Activated effector memory CD4-positive, alpha-beta T cell treated with anti-CD3 and anti-CD28 coated beads, Interleukin-2, amount 50 U/mL, for 16 hours (primary cell): ENCODE data around the gene TCHHL1.

Experiments used
- DNase-seq: peaks from one replicate; pipeline ENCODE4 v3.0.0-alpha.2; 2020

Gene TCHHL1

DNA sequence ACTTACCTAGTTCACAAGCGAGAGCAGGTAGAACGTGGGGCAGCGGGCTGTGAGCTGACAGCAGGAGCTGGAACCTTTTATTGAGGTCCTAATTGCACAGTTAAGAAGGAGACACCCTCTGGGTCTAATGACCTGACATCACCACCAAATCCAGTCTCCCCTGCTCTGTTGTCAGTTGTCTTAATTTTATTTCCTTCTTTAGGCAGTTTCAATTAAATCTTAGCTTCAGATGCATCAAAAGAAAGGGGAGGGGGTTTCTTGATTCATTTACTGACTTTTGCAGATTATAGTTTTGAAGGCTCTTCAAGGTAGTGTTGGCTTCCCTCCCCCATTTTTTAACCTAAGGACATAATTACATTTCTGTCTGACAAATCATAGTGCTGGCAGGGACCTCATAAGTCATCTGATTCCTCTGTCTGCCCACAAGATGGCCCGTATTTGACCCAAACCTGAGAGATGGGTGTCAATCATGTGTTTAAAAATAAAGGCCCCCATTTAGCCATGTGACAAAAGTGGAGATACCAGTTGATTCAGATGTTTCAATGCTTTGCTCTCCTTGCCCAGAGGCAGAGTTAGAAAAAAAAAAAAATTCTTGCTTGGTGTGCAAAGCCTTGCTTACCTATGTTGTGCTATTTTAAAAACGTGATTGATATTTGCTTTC is at the start of gene TCHHL1:
Gene TCHHL1 (minus strand): TSS at position 51 of the 661 bp plus-strand sequence. CDS start 921 bp downstream, outside the sequence.
- DNase-seq = no peak

DNA sequence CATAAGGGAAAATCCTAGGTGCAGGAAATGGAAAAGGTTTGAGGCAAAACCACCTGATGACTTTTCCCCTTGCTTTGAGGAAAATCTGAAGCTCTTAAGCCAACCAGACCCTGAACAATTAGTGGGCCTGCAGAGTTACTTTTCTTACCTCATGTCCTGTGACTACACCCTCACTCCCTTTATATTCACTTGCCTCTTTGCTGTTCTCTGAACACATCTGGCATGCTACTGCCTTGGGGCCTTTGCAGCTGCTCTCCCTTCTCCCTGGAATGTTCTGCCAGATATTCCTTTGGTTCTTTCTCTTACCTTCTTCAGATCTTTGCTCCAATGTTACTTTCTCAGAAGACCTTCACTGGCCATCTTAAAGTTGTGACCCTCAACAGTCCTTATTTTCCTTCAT is 48.4 kb upstream of the TCHHL1 start:
- DNase-seq = no peak

DNA sequence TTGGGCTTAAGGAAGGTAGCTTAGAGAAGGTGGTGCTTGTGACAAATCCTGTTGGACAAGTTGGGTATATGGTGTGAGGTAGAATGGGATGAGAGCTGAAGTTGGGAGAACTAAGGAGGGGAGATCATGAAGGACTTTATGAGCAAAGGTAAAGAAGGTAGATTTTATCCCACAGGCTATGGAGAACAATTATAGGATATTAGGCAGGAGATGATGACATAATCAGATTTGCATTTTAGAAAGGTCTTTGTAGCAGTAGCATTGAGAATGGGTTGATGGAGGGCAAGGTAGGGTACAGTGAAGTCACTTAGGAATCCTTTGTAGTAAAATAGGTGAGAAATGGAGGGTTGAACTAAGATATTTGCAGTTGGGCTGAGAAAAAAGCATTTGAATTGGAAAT is 41.3 kb upstream of the TCHHL1 start:
- DNase-seq = no peak

DNA sequence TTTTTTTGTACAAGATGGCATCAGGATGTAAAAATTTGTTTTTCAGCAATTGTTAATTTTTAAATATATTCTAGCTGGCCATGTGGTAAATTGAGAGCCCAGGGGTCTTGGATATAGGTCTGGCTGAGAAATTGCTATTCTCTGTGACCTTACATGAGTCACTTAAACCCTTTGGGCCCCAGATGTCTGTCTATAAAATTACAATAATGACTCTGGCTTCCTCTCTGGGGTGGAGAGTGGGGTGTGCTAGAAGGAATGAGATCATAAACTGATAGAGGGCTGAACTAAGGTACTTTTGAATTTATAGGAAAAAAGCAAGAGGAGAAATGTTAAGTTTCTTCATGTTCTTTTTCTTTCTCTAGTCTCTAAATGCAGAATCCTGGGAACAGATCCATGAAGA is 38.8 kb upstream of the TCHHL1 start:
- no peak for DNase-seq

DNA sequence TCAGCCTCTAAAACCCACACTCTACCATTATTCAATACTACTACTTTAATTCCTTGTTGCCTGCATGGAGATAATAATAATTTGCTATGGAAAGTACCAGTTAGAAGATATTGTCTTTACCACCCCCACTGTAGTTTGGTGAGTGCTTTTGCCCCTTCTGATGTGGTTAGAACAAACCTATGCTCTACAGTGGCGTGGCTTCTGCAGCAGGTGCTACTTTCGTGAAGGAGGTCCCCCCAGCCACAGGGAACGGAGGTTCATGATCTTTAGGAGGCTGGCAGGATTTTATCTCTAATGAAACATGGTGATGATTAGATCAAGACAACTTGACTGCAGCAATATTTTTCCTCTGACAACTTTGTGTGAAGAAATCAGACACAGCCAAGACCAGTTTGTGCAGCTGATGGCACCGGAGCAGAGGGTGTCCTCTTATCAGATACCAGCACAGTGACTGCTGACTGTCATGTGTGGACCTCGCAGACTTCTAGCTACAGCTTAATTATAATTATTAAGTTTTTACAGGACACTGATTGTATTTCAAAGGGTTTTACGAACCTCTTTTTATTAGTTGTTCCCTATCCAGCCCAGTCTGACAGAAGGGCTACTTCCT is 37.1 kb upstream of the TCHHL1 start:
- no peak for DNase-seq

DNA sequence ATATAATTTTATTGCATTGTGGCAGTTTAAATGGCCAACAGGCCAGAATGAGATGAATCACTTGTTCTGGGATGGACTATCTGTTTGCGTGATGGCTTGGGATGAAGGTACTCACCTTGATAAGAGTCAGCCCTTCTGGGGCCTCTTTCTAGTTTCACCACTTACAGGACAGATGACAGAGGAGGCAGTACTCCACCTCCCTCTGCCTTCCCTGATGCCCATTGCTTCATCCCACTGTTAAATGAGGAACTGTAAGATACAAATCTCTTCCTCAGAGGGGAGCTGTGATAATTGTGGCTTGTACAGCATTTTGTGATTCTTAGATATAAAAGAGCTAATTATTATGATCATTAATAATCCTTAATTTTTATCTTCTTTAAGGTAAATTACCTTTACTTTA is 30.1 kb upstream of the TCHHL1 start:
- DNase-seq = no peak

DNA sequence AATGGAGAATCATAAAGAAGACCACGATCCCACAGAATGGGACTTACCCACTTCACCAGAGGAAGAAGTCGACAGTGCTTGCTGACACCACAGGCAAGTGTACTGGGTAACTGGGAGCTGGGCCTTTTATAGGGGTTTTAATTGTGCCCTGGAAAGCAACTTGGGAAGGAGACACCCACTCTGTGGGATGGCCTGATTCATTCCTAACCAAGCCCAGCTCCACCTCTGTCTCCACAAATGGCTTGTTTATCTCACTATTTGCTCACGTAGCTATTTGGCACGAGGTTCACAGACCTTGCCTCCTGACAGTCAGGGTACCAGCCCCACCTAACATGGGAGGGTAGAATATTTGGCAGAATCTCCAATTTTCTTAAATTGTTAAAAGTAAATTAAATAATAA is 26.5 kb upstream of the TCHHL1 start, which contains the start of gene TCHH:
Gene TCHH (minus strand): TSS at position 101 of the 400 bp plus-strand sequence. CDS start 1,364 bp downstream, outside the sequence.
- DNase-seq = no peak

DNA sequence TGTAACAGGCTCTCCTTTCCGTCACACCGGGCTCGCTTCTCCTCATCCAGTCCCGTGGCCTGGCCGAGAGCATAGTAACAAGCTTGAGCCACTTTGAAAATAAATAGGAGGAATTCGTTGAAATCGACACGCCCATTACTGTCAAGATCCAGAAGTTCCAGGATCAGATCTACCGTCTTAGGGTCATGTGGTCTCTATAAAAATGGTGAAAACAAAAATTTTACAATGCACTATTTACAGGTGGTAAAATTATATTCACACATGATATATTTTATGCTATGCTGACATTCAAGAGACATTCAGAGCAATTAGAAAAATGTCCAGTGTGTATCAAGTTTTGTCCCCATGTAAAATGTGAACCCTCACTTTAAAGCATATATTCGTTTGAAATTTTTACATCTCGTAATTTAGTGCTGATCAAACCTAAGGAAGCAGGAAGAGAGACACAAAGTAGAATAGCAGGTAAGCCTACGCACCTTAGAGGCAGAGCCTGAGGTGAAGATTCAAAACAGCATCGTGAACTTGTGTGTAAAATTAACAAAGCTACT is 24.1 kb upstream of the TCHHL1 start:
- no peak for DNase-seq

DNA sequence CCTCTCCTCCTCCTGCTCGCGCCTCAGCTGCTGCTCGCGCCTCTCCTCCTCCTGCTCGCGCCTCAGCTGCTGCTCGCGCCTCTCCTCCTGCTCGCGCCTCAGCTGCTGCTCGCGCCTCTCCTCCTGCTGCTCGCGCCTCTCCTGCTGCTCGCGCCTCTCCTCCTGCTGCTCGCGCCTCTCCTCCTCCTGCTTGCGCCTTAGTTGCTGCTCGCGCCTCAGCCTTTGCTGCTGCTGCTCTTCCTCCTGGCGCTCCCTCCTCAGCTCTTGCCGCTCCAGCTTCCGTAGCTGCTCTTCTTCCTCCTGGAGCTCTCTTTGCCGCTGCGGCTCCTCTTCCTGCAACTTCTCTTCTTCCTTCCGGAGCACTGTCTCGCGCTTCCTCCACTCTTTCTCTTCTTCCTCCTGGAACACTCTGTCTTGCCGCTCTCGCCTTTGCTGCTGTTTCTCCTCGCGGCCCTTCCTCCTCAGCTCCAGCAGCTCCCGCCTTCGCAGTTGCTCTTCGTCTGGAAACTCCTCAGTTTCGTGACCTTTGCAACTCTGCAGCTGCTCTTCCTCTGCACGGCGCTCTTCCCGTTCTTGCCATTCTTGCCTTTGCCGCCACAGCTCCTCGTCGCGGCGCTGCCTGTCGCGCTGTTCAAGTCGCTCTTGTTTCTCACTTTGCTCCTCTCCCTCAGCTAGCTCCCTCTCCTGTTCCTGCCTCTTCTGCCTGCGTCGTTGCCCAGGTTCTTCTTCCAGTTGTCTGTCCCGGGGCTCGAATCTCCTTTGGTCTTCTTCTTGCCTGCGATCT is 23.4 kb upstream of the TCHHL1 start:
- no peak for DNase-seq

DNA sequence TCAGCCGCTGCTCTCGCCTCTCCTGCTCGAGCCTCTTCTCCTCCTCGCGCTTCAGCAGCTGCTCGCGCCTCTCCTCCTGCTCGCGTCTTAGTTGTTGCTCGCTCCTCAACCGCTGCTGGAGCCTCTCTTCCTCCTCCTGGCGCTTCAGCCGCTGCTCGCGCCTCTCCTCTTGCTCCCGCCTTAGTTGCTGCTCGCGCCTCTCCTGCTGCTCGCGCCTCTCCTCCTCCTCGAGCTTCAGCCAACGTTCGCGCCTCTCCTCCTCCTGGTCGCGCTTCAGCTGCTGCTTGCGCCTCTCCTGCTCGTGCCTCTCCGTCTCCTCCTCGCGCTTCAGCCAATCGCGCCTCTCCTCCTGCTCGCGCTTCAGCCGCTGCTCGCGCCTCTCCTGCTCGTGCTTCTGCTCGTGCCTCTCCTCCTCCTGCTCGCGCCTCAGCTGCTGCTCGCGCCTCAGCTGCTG is 22.7 kb upstream of the TCHHL1 start:
- peak; percentile 66 for DNase-seq

DNA sequence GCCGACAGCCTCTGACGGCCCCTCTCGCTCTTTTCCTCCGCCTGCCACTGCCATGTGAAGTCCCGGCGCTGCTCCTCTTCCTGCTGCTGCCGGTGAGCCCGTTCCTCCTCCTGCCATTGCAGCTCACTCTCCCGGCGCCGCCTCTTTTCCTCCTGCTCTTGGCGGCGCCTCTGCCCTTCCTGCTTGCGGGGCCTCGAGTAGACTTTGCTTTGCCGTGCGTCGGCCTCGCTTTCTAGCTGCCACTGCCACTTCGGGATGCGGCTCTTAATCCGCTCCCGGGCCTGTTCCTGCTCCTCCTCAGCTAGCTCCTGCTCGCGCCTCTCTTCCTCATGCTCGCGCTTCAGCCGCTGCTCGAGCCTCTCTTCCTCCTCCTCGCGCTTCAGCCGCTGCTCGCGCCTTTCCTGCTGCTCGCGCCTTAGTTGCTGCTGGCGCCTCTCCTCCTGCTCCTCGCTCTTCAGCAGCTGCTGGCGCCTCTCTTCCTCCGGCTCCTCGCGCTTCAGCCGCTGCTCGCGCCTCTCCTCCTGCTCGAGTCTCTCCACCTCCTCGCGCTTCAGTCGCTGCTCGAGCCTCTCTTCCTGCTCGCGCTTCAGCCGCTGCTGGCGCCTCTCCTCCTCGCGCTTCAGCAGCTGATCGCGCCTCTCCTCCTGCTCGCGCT is 22.1 kb upstream of the TCHHL1 start:
- peak; percentile 65 for DNase-seq

DNA sequence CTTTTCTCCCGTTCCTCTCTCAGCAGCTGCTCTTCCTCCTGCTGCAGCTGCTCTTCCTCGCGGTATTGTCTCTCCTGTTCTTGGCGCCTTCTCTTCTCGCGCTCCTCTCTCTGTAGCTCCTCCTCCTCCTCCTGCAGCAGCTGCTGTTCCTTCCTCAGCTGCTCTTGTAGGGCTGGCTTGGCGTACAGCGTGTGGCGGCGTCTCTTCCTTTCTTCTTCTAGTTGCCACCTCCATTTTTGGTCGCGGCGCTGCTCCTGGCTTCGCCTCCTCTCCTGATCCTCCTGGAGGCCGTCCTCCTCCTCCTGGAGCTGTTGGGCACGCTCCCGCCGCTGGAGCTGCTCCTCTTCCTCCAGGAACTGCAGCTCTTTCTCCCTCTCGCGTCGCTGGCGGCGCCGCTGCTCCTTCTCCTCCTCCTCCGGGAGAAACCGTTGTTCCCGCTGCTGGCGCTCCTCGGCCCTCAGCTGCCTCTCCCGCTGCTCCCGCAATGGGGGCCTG is 21.5 kb upstream of the TCHHL1 start:
- peak; percentile 68 for DNase-seq

DNA sequence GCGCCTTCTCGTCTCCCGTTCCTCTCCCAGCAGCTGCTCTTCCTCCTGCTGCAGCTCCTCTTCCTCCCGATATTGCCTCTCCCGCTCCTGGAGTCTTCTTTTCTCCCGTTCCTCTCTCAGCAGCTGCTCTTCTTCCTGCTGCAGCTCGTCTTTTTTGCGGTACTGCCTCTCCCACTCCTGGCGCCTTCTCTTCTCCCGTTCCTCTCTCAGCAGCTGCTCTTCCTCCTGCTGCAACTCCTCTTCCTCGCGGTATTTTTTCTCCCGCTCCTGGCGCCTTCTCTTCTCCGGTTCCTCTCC is 21.1 kb upstream of the TCHHL1 start:
- DNase-seq = no peak

DNA sequence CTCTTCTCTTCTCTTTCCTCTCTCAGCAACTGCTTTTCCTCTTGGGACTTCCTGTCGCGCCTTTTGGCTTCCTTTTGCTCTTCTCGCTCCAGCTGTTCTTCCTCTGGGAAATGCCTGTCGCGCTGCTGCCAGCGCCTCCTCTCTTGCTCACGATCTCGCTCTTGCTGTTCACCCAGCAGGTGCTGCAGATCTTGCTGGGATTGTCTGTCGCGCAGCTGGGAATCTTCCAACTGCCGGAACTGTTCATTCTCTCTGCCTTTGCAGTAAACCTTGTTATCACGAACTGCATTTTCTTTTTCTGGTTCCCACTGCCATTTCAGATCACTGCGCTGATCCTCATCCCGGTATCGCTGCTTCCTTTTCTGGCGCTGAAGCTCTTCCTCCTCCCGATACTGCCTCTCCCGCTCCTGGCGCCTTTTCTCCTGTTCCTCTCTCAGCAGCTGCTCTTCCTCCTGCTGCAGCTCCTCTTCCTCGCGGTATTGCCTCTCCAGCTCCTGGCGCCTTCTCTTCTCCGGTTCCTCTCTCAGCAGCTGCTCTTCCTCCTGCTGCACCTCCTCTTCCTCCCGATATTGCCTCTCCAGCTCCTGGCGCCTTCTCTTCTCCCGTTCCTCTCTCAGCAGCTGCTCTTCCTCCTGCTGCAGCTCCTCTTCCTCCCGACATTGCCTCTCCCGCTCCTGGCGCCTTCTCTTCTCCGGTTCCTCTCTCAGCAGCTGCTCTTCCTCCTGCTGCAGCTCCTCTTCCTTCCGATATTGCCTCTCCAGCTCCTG is 20.6 kb upstream of the TCHHL1 start:
- no peak for DNase-seq

DNA sequence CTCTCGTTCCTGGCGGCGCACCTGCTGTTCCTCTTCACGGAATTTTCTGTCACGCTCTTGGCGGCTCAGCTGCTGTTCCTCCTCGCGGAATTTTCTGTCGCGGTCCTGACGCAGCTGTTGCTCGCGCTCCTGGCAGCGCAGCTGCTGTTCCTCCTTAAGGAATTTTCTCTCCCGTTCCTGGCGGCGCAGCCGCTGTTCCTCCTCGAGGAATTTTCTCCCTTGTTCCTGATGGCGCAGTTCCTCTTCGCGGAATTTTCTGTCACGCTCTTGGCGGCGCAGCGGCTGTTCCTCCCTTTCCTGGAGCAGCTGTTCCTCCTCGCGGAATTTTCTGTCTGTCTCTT is 20.0 kb upstream of the TCHHL1 start:
- no peak for DNase-seq

DNA sequence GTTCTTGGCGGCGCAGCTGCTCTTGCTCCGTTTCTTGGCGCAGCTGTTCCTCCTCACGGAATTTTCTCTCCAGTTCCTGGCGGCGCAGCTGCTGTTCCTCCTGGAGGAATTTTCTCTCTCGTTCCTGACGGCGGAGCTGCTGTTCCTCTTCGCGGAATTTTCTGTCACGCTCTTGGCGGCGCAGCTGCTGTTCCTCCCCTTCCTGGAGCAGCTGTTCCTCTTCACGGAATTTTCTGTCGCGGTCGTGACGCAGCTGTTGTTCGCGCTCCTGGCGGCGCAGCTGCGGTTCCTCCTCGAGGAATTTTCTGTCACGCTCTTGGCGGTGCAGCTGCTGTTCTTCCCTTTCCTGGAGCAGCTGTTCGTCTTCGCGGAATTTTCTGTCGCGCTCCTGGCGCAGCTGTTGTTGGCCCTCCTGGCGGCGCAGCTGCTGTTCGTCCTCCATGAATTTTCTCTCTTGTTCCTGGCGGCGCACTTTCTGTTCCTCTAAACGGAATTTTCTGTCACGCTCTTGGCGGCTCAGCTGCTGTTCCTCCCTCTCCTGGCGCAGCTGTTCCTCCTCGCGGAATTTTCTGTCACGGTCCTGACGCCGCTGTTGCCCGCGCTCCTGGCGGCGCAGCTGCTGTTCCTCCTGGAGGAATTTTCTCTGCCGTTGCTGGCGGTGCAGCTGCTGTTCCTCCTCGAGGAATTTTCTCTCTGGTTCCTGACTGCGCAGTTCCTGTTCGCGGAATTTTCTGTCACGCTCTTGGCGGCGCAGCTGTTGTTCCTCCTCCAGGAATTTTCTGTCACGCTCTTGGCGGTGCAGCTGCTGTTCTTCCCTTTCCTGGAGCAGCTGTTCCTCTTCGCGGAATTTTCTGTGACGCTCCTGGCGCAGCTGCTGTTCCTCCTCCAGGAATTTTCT is 19.4 kb upstream of the TCHHL1 start:
- DNase-seq = no peak

DNA sequence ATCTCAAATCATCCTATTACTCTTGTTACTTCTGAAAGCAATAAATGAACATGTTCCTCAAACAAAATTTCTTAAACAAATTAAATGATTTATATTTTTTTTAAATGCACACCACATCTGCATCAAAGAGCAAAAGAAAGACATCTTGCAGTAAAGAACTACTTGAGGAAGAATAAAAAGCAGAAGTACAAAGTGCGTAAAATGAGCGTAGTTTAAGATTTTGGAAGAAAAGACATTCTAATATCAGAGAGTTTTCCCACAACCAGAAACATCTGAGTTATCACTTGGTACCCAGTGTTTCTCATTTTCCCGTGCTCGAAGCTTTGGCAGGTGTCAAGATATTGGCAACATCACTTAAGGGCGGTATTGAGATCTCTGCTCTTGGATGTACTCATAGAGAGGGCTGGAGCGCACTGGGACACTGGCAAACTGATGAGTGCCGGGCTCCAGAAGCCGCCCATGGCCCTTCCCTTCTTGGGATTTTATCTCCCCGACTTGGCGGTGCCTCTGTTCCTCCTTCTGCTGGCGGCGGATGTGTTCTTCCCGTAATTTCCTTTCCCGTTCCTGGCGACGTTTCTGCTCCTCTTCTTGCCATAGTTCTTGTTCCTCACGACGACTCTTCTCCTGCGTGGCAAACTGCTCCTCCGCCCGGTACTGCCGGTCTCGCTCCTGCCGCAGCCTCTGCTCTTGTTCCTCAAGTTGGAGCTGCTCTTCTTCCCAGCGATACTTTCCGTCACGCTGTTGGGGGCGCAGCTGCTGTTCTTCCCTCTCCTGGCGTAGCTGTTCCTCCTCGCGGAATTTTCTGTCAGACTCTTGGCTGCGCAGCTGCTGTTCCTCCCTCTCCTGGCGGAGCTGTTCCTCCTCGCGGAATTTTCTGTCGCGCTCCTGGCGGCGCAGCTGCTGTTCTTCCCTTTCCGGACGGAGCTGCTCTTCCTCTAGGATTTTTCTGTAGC is 18.4 kb upstream of the TCHHL1 start:
- DNase-seq = no peak

DNA sequence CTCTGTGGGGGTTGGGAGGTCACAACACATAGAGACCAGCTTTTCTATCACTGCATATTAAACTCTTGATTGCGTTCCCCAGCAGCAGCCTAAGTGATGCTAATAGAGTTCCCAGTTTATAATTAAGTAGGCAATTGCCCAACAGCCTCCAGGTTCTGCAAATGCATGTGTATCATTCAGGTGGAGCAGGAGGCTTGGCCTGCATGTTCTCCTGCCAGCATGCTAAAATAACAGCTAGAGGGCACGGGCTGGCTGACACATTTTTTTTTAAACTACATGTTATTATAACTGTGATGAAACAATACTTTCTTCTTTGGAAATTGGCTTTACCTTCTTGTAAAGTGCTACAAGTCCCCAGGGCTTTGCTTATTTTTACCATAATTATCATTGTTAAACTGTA is 16.0 kb upstream of the TCHHL1 start:
- DNase-seq = no peak

DNA sequence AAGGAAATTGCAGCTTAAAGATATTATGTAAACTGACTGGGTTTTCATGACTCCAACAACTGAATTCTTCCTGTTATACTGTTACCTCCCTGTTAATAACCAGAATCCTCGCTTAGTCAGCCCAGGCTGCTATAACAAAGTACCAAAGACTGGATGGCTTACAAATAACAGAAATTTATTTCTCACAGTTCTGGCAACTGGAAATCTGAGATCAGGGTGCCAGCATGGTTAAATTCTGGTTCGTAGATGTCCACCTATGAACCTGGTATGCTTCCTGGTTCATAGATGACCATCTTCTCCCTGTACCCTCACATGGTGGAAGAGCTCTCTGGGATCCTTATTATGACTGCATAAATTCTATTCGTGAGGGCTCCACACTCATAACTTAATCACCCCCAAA is 8.1 kb upstream of the TCHHL1 start:
- no peak for DNase-seq

DNA sequence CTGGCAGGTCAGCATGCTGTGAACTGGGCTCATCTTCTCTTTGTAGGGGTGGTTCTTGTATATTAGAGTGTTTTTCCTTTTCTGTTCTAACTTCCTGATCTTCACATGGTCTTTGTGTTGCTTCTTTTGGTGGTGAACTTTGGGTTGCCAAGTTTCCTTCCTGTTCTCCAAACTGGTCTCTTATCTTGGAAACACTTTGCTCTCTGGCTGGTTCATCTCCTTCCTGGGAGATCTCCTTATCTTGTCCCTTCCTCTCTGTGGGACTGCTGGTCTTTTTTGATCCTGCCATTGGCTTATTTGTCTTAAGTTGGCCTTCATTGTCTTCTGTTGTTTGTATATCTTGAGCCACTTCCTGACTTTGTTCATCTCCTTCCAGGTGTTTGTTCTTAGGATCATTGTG is 2.1 kb downstream of the TCHHL1 start:
- DNase-seq = no peak
